CD4-positive, alpha-beta T cell treated with Interleukin-6 for 4 hours (primary cell): ENCODE results near the gene CD226.
A peak's percentile ranks its signal among the peaks of the same experiment; 100 is the strongest.

Experiments used
- DNase-seq: peaks from one replicate; pipeline ENCODE4 v3.0.0-alpha.2; 2020; ENCODE audit warnings: mixed read lengths

Gene CD226

DNA sequence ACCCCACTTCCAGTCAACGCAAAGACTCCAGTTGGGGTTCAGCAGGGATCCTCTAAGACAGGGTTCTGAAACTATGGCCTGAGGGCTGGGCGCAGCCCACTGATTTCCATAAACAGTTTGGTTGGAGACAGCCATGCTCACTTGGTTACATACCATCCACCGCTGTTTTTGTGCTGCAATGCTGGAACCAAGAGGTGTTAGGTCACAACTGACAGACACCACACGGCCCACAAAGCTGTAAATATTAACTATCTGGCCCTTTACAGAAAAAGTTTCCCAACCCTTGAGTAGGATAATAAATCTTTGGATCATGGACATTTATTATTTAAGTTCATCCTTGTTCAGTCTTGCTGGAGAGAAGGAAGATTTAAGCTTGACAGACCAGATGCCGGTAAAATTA is 8.4 kb upstream of the CD226 start:
- DNase-seq = peak; percentile 40

DNA sequence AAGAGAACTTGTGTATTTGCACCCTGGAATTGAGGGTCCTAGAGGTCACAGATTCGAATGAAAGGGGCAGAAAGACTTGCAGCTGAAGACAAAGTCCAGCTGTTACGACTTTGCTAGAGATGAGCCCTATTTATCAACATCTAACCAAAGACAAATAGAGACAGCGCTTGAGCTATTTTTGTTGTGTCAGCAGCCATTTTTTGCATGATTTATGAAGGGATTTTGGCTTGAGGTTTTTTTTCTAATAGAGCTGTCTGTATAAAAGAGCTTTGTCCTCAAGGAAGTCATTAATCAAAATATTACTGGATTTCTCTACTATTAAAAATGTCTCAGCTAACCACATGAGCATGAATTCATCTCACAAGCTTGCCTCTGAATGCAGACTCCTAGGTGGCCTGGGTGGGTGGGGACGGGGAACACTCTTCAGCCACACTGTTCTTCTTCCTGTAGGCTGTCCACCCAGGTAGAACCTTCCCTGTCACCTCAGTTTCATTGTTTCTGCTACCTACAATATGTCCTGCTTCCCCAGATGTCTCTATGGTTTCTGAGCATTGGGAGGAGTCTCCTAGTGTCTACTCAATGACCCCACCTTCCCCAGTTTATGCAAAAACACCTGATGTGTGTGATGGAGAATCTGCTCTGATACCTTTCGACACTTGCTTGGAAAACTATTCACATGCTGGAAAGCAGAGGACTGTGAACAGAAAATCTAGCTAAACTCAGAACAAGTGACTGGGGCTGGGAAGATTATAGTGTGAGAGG is 7.2 kb upstream of the CD226 start:
- no peak for DNase-seq

- DNase-seq = no peak
Measured at GRCh38 chr18:69953191-69953590, 5.5 kb upstream of the CD226 start.

DNA sequence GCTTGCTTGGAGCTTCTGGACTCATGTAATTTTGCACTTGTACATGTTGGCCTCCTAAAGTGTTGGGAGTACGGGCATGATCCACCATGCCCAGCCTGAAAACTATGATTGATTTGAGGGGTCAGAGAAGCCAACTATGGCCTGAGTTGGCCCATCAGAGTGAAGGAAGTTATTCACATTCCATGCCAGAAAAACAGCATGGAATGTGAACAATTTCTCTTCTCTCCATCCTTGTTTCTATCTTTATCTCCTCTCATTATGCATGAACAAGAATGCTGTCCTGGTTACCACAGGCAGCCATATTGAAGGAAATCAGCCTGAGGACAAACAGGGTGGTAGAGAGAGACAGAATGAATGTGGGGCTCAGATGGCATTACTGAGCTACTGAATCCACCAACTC is 3.5 kb upstream of the CD226 start:
- DNase-seq = no peak

- DNase-seq = no peak
Measured at GRCh38 chr18:69949538-69949936, 1.9 kb upstream of the CD226 start.

DNA sequence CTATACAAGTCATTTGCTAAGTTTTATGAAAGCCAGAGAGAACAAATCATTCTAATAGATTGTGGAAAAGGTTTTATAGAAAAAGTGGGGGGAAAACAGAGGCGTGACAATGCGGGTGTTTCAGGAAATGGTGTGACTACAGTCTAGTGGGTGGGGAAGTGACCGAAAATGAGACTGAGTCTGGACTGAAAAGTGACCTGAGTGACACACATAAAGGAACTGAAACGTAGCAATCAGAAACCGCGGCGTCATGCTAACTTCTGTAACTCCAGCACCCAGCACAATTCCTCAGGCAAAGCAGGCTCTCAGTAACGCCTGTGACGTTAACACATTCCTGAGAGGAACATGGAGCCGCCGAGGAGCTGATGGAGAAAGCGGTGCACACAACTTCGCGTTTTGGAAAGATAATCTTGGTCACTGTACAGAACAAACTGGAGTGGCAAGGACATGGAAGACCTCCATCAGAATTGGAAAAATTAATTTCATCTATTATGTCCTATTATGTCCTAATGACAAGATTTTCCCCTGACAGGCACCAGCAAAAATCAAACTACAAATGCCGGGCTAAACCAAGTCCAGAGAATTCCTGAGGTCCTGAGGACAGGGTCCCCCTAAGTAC is 1.4 kb upstream of the CD226 start:
- peak; percentile 54 for DNase-seq

DNA sequence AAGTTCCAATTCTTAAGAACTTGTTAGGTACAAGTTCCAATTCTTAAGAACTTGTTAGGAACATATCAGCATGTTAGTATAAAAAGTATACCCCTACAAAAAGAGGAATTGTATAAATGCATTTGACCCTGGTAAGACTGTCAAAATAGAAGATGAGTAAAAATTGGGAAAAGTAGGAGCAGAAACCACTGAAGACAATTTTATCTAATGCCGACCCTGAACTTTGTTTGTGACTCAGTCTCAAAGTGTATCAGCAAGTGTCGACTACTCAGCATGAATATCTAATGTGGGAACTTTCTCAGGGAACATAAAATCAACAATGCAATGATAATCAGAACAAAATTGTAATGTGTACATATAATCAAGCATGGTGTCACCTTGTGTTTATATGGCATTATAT is 583 bp upstream of the CD226 start:
- DNase-seq = no peak

DNA sequence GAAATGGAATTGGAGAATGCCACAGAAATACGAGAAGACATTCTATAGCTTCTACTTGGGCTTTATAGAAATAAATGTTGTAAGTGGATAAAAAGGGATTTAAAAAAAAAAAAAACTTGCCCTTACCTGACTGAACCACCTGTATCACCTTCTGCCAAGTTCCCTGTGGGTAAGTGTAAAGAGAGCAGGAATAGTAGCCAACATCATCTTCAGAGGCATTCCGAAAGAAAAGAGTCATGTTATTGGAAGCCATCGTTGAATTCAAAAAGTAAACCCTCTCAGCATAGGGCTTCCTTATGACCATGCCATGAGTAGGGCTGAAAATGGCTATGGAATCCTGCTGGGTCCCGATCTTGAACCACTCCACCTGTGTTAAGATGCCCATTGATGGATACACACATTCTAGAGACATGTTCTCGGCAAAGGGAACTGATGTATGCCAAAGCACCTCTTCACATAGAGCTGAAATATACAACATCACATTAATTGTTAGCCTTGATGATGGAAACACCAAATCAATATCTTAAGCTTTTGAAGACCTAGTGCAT is 991 bp downstream of the CD226 start:
- no peak for DNase-seq

GRCh38 chr18:69945220-69946114 is 2.2 kb downstream of the CD226 start:
- no peak for DNase-seq

GRCh38 chr18:69944436-69944835 is 3.2 kb downstream of the CD226 start:
- peak; percentile 48 for DNase-seq

DNA sequence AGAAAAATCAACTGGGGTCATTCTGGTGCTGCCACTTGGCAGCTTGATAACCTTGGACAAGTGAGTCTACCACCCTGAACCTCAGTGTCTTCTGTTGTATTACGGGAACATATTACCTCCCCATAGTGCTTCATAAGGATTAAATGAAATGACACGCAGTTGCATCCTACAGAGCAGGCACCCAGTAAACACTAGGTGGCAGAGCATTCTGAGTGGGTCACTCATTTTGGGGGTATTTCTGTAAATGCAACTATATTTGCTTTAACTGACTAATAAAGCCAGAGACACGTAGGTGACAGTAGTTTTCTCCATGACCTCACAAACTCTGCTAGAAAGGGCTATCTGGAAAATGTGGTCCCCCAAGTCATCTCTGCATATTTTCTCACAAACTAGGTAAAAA is 4.7 kb downstream of the CD226 start:
- DNase-seq = peak; percentile 24

DNA sequence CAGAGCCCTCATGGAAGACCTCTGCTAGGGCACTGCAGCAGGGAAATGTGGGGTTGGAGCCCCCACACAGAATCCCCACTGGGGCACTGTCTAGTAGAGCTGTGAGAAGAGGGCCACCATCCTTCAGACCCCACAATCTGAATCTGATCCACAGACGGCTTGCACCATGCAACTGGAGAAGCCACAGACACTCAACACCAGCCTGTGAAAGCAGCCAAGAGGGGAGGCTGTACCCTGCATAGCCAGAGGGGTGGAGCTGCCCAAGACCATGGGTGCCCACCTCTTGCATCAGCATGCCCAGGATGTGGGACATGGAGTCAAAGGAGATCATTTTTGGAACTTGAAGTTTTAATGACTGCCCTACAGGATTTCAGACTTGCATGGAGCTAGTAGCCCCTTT is 6.5 kb downstream of the CD226 start:
- no peak for DNase-seq

DNA sequence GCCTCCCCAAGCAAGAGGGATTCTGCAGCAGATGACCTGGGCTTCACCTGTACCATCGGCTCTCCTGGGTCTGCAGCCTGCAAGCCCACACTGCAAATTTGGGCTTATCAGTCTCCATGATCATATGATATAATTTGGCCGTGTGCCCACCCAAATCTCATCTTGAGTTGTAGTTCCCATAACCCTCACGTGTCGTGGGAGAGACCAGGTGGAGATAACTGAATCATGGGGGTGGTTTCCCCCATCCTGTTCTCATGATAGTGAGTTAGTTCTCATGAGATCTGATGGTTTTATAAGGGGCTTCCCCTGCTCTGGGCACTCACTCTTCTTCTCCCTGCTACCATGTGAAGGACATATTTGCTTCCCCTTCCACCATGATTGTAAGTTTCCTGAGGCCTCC is 7.9 kb downstream of the CD226 start:
- DNase-seq = peak; percentile 11

GRCh38 chr18:69936191-69936558 is 11.5 kb downstream of the CD226 start:
- no peak for DNase-seq

GRCh38 chr18:69935319-69936190 is 12.1 kb downstream of the CD226 start:
- DNase-seq = peak; percentile 85

- no peak for DNase-seq
Measured at GRCh38 chr18:69934601-69935265, 12.9 kb downstream of the CD226 start.

DNA sequence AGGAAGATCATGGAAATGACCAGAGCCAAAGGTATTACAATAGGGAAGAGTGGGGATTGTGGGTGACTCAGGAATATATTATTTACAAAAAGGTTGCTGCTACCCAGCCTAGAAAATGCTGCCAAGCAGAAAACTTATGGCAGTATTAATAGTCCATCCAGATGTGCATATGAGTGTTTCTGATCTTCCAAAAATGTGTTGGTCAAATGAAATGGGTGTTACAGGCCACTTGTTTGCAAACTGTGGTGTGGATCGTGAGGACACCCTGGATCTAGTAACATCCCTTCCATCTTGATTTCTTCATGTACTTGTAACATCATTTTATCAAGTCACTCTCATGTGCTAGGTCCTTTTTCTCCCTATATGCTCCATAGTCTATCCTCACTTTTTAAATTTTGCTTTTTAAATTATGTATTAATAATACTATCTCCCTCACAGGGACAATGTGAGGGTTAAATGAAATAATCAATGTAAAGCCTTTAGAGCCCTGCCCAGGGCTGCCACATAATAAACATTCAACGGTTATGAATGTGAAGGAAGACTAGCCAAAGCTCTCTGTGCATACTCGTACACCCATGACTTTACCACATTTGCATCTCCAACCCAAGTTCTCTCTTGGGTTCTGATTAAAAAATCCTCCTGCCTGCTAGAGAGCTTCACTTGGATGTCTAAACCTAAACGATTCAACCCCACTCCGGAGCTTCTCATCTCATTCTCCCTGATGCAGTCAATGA is 18.5 kb downstream of the CD226 start:
- no peak for DNase-seq

- no peak for DNase-seq
Measured at GRCh38 chr18:69916412-69916811, 31.3 kb downstream of the CD226 start.

GRCh38 chr18:69908838-69909237 is 38.8 kb downstream of the CD226 start:
- no peak for DNase-seq

DNA sequence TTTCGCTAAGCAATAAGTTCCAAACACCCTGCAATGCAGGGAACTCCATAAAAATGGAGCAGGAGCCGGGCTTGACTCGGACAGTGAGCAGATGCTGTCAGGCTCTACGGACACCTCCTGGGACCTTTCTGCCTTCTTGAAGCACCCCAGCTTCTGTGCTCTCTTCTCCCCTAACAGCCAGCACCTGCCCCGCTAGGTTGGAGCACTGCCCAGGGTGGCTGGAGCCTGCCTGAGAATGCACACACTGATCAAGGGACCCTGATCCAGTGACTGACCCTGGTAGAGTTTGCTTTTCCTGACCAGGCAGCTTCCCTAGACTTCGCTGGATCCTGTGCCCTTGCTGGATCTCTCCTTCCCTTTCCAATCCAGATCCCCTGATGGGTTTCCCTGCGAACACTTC is 40.9 kb downstream of the CD226 start:
- no peak for DNase-seq

- DNase-seq = no peak
Measured at GRCh38 chr18:69900941-69901340, 46.7 kb downstream of the CD226 start.
